NB4 (cell line): Measurements from ENCODE around the gene GALM.
"Not testable (repeated sequence)": the region's sequence is repeated elsewhere in the genome, so short reads cannot be mapped to it uniquely, and the experiment has no call there.

Experiments used
- DNase-seq: peaks from one replicate; pipeline ENCODE4 v3.0.0; 2010; ENCODE audit warnings: low read depth
- H3K4me3 ChIP-seq: one replicate; pipeline ENCODE4 v1.5.1; 2011; ENCODE audit warnings: mild to moderate bottlenecking, low read depth, low read length, moderate library complexity
- MYC ChIP-seq: IDR thresholded peaks from 2 replicates; pipeline ENCODE4 v1.6.1; 2011; ENCODE audit warnings: low read depth, low read length
- POLR2A ChIP-seq: IDR thresholded peaks from 2 replicates; pipeline ENCODE4 v1.6.1; 2011; ENCODE audit warnings: mild to moderate bottlenecking; ENCODE audit not compliant: insufficient read length; ENCODE audit errors: extremely low read depth
- TF ChIP-seq, protein P1 (sequence below): IDR thresholded peaks from one replicate; pipeline ENCODE4 v1.5.1; 2012; ENCODE audit warnings: low read depth, low read length
- TF ChIP-seq, protein P2 (sequence below): IDR thresholded peaks from 2 replicates; pipeline ENCODE4 v1.6.1; 2011; ENCODE audit warnings: low read depth, low read length

Gene GALM

DNA sequence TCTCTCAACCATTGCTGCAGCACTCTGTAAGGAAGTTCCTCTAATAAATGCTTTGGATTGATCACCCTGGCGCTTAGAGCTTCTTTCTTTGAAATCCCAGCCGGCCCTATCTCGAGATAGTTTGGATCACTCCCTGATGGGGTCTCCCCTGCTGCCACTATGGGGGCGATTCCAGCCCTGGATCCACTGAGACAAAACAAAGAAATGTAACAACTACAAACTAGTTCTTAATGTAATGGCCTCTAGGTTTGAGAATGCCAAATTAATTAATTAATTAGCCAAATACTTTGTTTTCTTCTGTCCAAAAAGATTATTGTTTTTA, 70.0 kb downstream of the GALM start:
- no peak overlapping the region for H3K4me3 ChIP-seq
- no peak for DNase-seq
- TF ChIP-seq, protein P1, sequence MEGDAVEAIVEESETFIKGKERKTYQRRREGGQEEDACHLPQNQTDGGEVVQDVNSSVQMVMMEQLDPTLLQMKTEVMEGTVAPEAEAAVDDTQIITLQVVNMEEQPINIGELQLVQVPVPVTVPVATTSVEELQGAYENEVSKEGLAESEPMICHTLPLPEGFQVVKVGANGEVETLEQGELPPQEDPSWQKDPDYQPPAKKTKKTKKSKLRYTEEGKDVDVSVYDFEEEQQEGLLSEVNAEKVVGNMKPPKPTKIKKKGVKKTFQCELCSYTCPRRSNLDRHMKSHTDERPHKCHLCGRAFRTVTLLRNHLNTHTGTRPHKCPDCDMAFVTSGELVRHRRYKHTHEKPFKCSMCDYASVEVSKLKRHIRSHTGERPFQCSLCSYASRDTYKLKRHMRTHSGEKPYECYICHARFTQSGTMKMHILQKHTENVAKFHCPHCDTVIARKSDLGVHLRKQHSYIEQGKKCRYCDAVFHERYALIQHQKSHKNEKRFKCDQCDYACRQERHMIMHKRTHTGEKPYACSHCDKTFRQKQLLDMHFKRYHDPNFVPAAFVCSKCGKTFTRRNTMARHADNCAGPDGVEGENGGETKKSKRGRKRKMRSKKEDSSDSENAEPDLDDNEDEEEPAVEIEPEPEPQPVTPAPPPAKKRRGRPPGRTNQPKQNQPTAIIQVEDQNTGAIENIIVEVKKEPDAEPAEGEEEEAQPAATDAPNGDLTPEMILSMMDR: no peak
- no peak for TF ChIP-seq MYC
- TF ChIP-seq, protein P2, sequence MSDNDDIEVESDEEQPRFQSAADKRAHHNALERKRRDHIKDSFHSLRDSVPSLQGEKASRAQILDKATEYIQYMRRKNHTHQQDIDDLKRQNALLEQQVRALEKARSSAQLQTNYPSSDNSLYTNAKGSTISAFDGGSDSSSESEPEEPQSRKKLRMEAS: no peak
- TF ChIP-seq POLR2A: no peak

DNA sequence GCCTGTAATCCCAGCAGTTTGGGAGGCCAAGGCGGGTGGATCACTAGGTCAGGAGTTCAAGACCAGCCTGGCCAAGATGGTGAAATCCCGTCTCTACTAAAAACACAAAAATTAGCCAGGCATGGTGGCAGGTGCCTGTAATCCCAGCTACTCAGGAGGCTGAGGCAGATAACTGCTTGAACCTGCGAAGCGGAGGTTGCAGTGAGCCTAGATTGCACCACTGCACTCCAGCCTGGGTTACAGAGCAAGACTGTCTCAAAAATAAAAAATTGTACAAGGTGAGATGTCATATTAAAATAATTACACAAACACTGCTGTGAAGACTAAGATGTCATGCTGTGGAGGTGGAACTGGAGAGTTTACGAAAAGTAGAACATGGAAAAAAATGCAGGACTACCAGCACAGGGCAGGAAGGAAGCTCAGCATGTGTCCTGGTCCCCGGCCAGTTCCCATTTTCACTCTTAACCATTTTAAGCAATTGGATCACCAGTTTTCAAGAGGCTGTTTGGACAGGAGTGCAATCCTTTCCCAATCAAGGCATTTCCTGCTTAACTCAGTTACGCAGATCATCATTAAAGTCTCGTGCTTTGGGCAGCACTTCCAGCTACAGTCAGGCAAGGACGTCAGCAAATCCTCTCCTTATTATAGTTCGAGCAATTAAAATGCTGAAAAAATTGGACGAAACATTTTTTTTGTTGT, 71.2 kb downstream of the GALM start:
- DNase-seq: peak; percentile 83
- not testable (repeated sequence) for H3K4me3 ChIP-seq
- TF ChIP-seq, protein P2: peak; percentile 59
- peak; percentile 70 for TF ChIP-seq MYC

DNA sequence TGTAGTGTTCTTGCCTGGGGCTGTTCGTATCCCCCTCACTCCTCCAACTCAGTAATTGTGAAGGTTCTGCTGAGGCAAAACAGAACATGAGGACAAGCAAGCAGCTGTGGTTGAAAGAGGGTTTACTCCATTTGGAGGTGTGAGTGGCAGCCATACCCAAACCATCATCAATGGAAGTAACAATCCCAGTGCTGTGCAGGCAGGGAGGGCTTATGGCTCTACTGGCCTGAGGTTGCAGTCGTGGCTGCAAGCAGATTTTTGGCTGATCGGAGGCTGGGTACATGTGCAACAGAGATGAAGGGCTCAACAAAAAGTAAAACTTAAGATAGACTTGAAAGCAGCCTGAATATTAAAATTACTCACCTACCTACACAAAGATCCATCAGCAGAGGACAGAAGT, 72.0 kb downstream of the GALM start:
- TF ChIP-seq MYC: no peak
- TF ChIP-seq, protein P1: no peak
- DNase-seq: no peak
- no peak overlapping the region for H3K4me3 ChIP-seq

DNA sequence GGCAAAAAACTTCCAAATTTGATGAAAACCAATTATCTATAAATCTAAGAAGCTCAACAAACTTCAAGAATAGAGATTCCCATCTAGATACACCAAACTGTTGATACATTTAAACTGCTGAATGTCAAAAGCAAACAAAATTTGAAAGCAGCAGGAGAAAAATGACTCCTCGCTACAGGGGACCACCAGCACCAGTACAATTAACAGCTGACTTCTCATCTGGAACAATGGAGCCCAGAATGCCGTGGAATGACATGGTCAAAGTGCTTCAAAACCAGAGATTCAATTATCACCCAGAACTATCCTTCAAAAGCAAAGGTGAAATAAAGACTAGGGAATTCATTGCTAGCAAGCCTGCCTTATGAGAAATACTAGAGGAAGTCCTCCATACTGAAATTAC, 73.6 kb downstream of the GALM start:
- peak; percentile 39; the same call in 1 of the 2 replicates for TF ChIP-seq MYC
- TF ChIP-seq, protein P1: no peak
- H3K4me3 ChIP-seq: no peak overlapping the region
- DNase-seq: peak; percentile 40

DNA sequence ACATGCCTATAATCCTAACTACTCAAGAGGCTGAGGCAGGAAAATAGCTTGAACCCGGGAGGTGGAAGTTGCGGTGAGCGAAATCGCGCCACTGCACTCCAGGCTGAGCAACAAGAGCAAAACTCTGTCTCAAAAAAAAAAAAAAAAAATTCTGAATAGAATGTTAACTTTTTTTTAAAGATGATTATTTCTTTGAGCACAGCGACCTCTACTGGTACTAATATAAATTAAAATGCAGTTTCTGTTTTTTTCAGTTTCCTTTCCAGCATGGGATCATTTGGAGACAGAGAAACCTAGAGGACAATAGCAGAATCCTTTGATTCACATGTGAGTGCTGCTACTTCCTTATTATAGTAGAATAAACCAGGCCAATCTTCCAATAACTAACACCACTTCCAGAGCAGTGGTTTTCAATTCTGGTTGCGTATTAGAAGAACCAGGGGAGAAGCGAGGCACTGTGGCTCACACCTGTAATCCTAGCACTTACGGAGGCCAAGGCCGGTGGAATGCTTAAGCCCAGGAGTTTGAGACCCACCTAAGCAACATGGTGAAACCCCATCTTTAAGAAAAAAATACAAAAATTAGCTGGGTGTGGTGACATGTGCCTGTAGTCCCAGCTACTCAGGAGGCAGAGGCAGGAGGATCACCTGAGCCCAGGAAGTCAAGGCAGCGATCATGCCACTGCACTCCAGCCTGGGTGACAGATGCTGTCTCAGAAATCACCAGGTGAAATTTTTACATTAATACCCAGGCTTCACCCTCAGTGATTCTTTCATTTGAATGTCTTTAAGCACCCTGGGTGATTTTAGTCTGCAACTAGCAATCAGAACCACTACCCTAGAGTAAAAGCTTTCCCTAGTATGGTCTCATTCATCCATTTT, 75.2 kb downstream of the GALM start:
- TF ChIP-seq, protein P2: no peak
- TF ChIP-seq, protein P1: peak; percentile 26
- peak; percentile 78 for DNase-seq
- H3K4me3 ChIP-seq: no peak overlapping the region

DNA sequence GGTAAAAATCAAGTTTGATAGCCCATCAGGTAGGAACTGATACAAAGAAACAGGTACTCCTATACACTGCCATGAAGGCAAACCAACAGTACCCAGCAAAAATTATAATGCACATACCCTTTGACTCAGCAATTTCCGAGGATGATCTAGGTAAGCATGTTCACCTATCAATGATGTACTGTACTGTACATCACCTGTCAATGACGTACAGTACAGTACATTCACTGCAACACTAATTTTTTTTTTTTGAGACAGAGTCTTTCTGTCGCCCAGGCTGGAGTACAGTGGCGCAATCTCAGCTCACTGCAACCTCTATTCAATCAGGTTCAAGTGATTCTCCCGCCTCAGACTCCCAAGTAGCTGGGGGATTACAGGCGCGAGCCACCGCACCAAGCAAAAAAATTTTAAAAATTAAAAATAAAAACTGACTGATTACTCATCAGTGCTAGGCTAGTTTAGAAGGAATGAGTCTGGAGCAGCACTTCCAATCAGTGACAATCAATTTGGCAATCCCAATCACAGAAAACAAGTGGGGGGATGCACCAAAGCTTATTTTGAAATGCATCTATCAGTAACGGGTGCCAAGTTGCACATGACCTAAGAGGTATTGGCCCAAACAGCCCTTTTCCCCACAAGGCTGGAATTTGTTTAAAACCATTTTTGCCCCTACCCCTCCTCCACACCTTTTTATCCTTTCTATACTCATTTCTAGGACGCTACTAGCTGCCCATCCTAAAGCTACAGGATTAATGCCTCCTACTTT, 77.1 kb downstream of the GALM start:
- H3K4me3 ChIP-seq: no peak overlapping the region
- peak; percentile 31 for DNase-seq
- TF ChIP-seq POLR2A: no peak
- TF ChIP-seq MYC: no peak
- TF ChIP-seq, protein P2: no peak
- TF ChIP-seq, protein P1: no peak
